ENCODE results near the gene HOXC9. TPM values are rescaled to one million over a fixed set of nuclear protein-coding genes. Genes with fewer than 3 reads are reported as not detected.

The HOXC9 gene
- total and polyA plus RNA-seq, 9 of the 15 experiments (the other 6 are each of a cell fraction or from before 2014, with no cell fraction given), result 1.1 to 10.5 (median 9.3) TPM

- no peak for TF ChIP-seq BRCA1 (IDR thresholded peaks at IDR 0.05)
- TF ChIP-seq BRCA1 (CRISPR knock-in tag; IDR thresholded peaks at IDR 0.05), result no peak
- TF ChIP-seq RBM17 (IDR thresholded peaks at IDR 0.05; ENCODE audit: borderline replicate concordance, low read depth, low read length), result no peak
- no peak for TF ChIP-seq MBD1 (CRISPR knock-in tag; IDR thresholded peaks at IDR 0.05)
- TF ChIP-seq MEF2A (IDR thresholded peaks at IDR 0.05; ENCODE audit: control insufficient read depth, low read depth, low read length), result no peak
- TF ChIP-seq RFX5 (IDR thresholded peaks at IDR 0.05; ENCODE audit: low read depth, low read length), result no peak
- no peak for TF ChIP-seq MCM2 (IDR thresholded peaks at IDR 0.05; ENCODE audit: low read depth)
These were observed 28.3 kb upstream of the HOXC9 start (continued) for GRCh38 chr12:53971686-53972085.

- Histone ChIP-seq H4K20me1 (replicated peaks; ENCODE audit: control insufficient read depth, insufficient read depth, low read length) (peaks cover 5% of the 10 kb centered on the region), H3K9ac (ENCODE audit: insufficient read depth in 1 of 2, low read depth in 2 of 2, low read length in 2 of 2) (no peak overlapping the region), H3K4me2 (ENCODE audit: insufficient read depth, low read length) (no peak overlapping the region), H3K27me3 (ENCODE audit: control insufficient read depth in 2 of 2, insufficient read depth in 2 of 2, low read length in 2 of 2) (peaks cover 62 to 87% of the 10 kb centered on the region in 2 experiments), H3K9me1 (ENCODE audit: control insufficient read depth, insufficient read depth, low read length) (no peaks in the 10 kb centered on the region), H2AFZ (ENCODE audit: low read depth, low read length) (no peak overlapping the region), H3K79me2 (ENCODE audit: control insufficient read depth, insufficient read depth, low read length) (no peaks in the 10 kb centered on the region), H3K4me3 (no peak overlapping the region), H3K36me3 (ENCODE audit: control insufficient read depth, insufficient read depth, low read length) (no peaks in the 10 kb centered on the region), H3K9me3 (replicated peaks; ENCODE audit: control insufficient read depth, insufficient read depth, low read depth, low read length) (no peaks in the 10 kb centered on the region), H3K27ac (ENCODE audit: extremely low read depth, low read depth, low read length) (no peak overlapping the region), H3K4me1 (replicated peaks in 1 of 2; ENCODE audit: control insufficient read depth in 2 of 2, insufficient read depth in 2 of 2, low read length in 2 of 2) (peaks cover 0 to 25% of the 10 kb centered on the region in 2 experiments; a peak in 2 of 5 replicates)
- CTCF ChIA-PET (ENCODE audit: low intra/inter-chr PET ratio), result no interaction called here
- 10% methylated on average over 9 of the region's 9 CpGs for WGBS (ENCODE audit: insufficient coverage, low coverage, missing lambda C conversion rate)
- no TSS peak for BruUV-seq (replicated peaks)
- intact Hi-C loops (cut with micrococcal nuclease), result no loop called here
- POLR2A ChIA-PET, result interaction anchor here (0.6 to 1.4 kb wide), 3 partner anchors 16 to 154 kb away, joined by 4 read pairs; no protein-coding TSS in a partner anchor
- no peak for ATAC-seq
- DNase-seq (ENCODE audit: extremely low read depth in 1 of 4, low spot score in 3 of 4), result no peak
- TF ChIP-seq KDM4B (IDR thresholded peaks at IDR 0.05; ENCODE audit: borderline replicate concordance in 2 of 2, low read depth in 1 of 2) (no peak), ZNF12 (CRISPR knock-in tag; IDR thresholded peaks at IDR 0.05) (no peak), ZNF766 (CRISPR knock-in tag; conservative IDR thresholded peaks at IDR 0.05) (no peak), PPARD (CRISPR knock-in tag; IDR thresholded peaks at IDR 0.05) (no peak), BCOR (IDR thresholded peaks at IDR 0.05) (no peak), TCF7 (IDR thresholded peaks at IDR 0.05; ENCODE audit: borderline replicate concordance) (no peak), PTBP1 (IDR thresholded peaks at IDR 0.05; ENCODE audit: low read depth, low read length) (no peak), EP400 (IDR thresholded peaks at IDR 0.05) (no peak), SREBF1 (IDR thresholded peaks at IDR 0.05; ENCODE audit: borderline replicate concordance, low read depth, low read length) (no peak), KLF6 (CRISPR knock-in tag; IDR thresholded peaks at IDR 0.05; ENCODE audit: borderline replicate concordance) (no peak)
- TF ChIP-seq, protein P1, sequence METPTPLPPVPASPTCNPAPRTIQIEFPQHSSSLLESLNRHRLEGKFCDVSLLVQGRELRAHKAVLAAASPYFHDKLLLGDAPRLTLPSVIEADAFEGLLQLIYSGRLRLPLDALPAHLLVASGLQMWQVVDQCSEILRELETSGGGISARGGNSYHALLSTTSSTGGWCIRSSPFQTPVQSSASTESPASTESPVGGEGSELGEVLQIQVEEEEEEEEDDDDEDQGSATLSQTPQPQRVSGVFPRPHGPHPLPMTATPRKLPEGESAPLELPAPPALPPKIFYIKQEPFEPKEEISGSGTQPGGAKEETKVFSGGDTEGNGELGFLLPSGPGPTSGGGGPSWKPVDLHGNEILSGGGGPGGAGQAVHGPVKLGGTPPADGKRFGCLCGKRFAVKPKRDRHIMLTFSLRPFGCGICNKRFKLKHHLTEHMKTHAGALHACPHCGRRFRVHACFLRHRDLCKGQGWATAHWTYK (CRISPR knock-in tag; IDR thresholded peaks at IDR 0.05), result no peak
- no peak for FAIRE-seq
- in situ Hi-C loops (cut with MboI), result no loop called here
These were observed 27.7 kb upstream of the HOXC9 start for GRCh38 chr12:53972152-53972702.
